Breast epithelium (tissue), 4 donors: ENCODE results near the gene DGKI. TPM values are rescaled to one million over a fixed set of nuclear protein-coding genes. Genes with fewer than 3 reads are reported as not detected.

Source experiments
- DNase-seq, 2 donors: peaks; one replicate each; pipeline ENCODE4 v3.0.0-alpha.2; 2019; ENCODE audit warnings: low spot score in 2 of 2
- H3K27ac ChIP-seq, 2 donors: fragments of 200-600 bp; sonication (generic) in 1 of 2; one replicate each; pipeline ENCODE4 v1.5.1; 2016 to 2019; ENCODE audit warnings: mild to moderate bottlenecking in 1 of 2
- H3K27me3 ChIP-seq, 2 donors: fragments of 200-600 bp; sonication (generic) in 1 of 2; one replicate each; pipeline versions ENCODE4 v1.5.1 to v1.6.0; 2017 to 2019; ENCODE audit warnings: control low read depth in 1 of 2, mild to moderate bottlenecking in 1 of 2
- H3K36me3 ChIP-seq: fragments of 200-600 bp; one replicate; pipeline ENCODE4 v1.5.1; 2019
- H3K4me1 ChIP-seq, 2 donors: fragments of 200-600 bp; sonication (generic); one replicate each; pipeline ENCODE4 v1.5.1; 2016 to 2019; ENCODE audit warnings: control low read depth in 1 of 2
- H3K4me3 ChIP-seq, 3 donors: fragments of 200-600 bp; sonication (generic); 1 replicate in 2 of 3; 2 replicates in 1 of 3; pipeline ENCODE4 v1.5.1; 2016 to 2019; ENCODE audit warnings: mild to moderate bottlenecking in 3 of 3, moderate library complexity in 2 of 3
- H3K9me3 ChIP-seq, 2 donors: fragments of 200-600 bp; sonication (generic) in 1 of 2; one replicate each; pipeline ENCODE4 v1.5.1; 2016 to 2019; ENCODE audit warnings: control low read depth in 1 of 2
- CTCF ChIP-seq, 3 donors: fragments of 450-650 bp; IDR thresholded peaks; one replicate each; pipeline ENCODE4 v1.5.1; 2016 to 2017; ENCODE audit warnings: antibody characterized with exemption in 3 of 3, mild to moderate bottlenecking in 3 of 3, moderate library complexity in 3 of 3
- POLR2A ChIP-seq: fragments of 450-650 bp; IDR thresholded peaks from one replicate; pipeline ENCODE4 v1.6.1; 2016; ENCODE audit warnings: antibody characterized with exemption, mild to moderate bottlenecking, moderate library complexity
- POLR2AphosphoS5 ChIP-seq, 3 donors: sonication (generic); formaldehyde crosslinking; IDR thresholded peaks; one replicate each; pipeline ENCODE4 v1.6.1; 2017; ENCODE audit warnings: antibody characterized with exemption in 3 of 3
- intact Hi-C: fragments of 100-400 bp; cut with DNase I; formaldehyde crosslinking; loops from one replicate; pipeline ENCODE4 v1.15.1; 2023; ENCODE audit warnings: low total_unique reads
- total RNA-seq, 3 donors: library from RNA; depleted of rRNA; stranded (reverse); fragments of >200 nt; gene quantifications; one replicate each; pipeline ENCODE4 v1.1.0, GENCODE V29; 2016

The DGKI gene
- total RNA-seq, 3 donors from 2014 or later, result 2.7 to 4.1 (median 2.9) TPM

- intact Hi-C loops, result no loop called here
- no peak for DNase-seq
- no peak for TF ChIP-seq CTCF (IDR thresholded peaks at IDR 0.05)
- no peak for TF ChIP-seq POLR2A
- TF ChIP-seq POLR2AphosphoS5 (IDR thresholded peaks at IDR 0.05), result no peak
- Histone ChIP-seq H3K36me3 (no peaks in the 10 kb centered on the region), H3K4me3 (no peak overlapping the region), H3K27me3 (no peaks in the 10 kb centered on the region), H3K9me3 (no peaks in the 10 kb centered on the region), H3K4me1 (no peaks in the 10 kb centered on the region), H3K27ac (no peak overlapping the region)
These were observed 326.8 kb downstream of the DGKI start for GRCh38 chr7:137519947-137520346.

- no peak for DNase-seq
- H3K4me3 ChIP-seq, result no peak overlapping the region
- intact Hi-C loops, result no loop called here
- no peaks in the 10 kb centered on the region for H3K27me3 ChIP-seq
- no peaks in the 10 kb centered on the region for H3K36me3 ChIP-seq
- no peak for TF ChIP-seq POLR2AphosphoS5 (IDR thresholded peaks at IDR 0.05)
- no peak for TF ChIP-seq CTCF (IDR thresholded peaks at IDR 0.05)
- no peaks in the 10 kb centered on the region for H3K9me3 ChIP-seq
- no peaks in the 10 kb centered on the region for H3K4me1 ChIP-seq
- H3K27ac ChIP-seq, result no peak overlapping the region
These were observed 327.5 kb downstream of the DGKI start for GRCh38 chr7:137519181-137519691.

- intact Hi-C loops, result no loop called here
- H3K9me3 ChIP-seq, result no peaks in the 10 kb centered on the region
- no peaks in the 10 kb centered on the region for H3K36me3 ChIP-seq
- no peak overlapping the region for H3K27ac ChIP-seq
- no peak overlapping the region for H3K4me3 ChIP-seq
- TF ChIP-seq CTCF (IDR thresholded peaks at IDR 0.05), result no peak
- TF ChIP-seq POLR2A, result no peak
- no peak for TF ChIP-seq POLR2AphosphoS5 (IDR thresholded peaks at IDR 0.05)
- no peaks in the 10 kb centered on the region for H3K4me1 ChIP-seq
- DNase-seq, result no peak
- no peaks in the 10 kb centered on the region for H3K27me3 ChIP-seq
These were observed 333.7 kb downstream of the DGKI start for GRCh38 chr7:137513091-137513490.

- Histone ChIP-seq H3K4me1 (no peaks in the 10 kb centered on the region), H3K27ac (no peak overlapping the region), H3K36me3 (no peaks in the 10 kb centered on the region), H3K27me3 (no peaks in the 10 kb centered on the region), H3K4me3 (no peak overlapping the region), H3K9me3 (no peaks in the 10 kb centered on the region)
- DNase-seq, result no peak
- TF ChIP-seq POLR2A, result no peak
- TF ChIP-seq CTCF (IDR thresholded peaks at IDR 0.05), result no peak
- no peak for TF ChIP-seq POLR2AphosphoS5 (IDR thresholded peaks at IDR 0.05)
- intact Hi-C loops, result no loop called here
These were observed 339.7 kb downstream of the DGKI start for GRCh38 chr7:137507096-137507495.

GRCh38 chr7:137506031-137506430 lies 340.7 kb downstream of the DGKI start:
- Histone ChIP-seq H3K4me3 (no peak overlapping the region), H3K27me3 (no peaks in the 10 kb centered on the region), H3K4me1 (no peaks in the 10 kb centered on the region), H3K36me3 (no peaks in the 10 kb centered on the region), H3K9me3 (no peaks in the 10 kb centered on the region), H3K27ac (no peak overlapping the region)
- intact Hi-C loops, result no loop called here
- no peak for DNase-seq
- TF ChIP-seq POLR2A, result no peak
- no peak for TF ChIP-seq CTCF (IDR thresholded peaks at IDR 0.05)
- no peak for TF ChIP-seq POLR2AphosphoS5 (IDR thresholded peaks at IDR 0.05)
